A549 (cell line): Measurements from ENCODE around the gene CAMLG. TPM values are rescaled to one million over a fixed set of nuclear protein-coding genes. Genes with fewer than 3 reads are reported as not detected.
A peak's percentile ranks its signal among the peaks of the same experiment; 100 is the strongest.

ENCODE experiments used
- ATAC-seq, 2 experiments: fragments of 200-7000 bp in 1 of 2; fragments of >200 bp in 1 of 2; cut with Nextera tagmentation in 1 of 2; cut with Tn5 transposase in 1 of 2; 3 replicates each; pipeline versions ENCODE4 v1.8.0 to v1.9.1; 2018 to 2020; ENCODE audit warnings: mild to moderate bottlenecking in 1 of 2, moderate library complexity in 1 of 2
- CTCF ChIA-PET: fragments of 300-600 bp; sonication (Branson Sonifier 250); formaldehyde crosslinking; extraction: SDS; loops from one replicate; lab custom pipeline; 2021; ENCODE audit warnings: antibody characterized with exemption, inconsistent platforms; lab: Yijun Ruan, JAX
- POLR2A ChIA-PET: fragments of 350-600 bp; formaldehyde crosslinking; extraction: SDS; loops from one replicate; lab custom pipeline; 2021; ENCODE audit warnings: antibody characterized with exemption, inconsistent platforms; lab: Yijun Ruan, JAX
- DNase-seq, 2 experiments: peaks; one replicate each; pipeline versions ENCODE4 v3.0.0 to v3.0.0-alpha.2; 2011 to 2016; ENCODE audit warnings: low read depth in 1 of 2, low spot score in 1 of 2
- FAIRE-seq: peaks from 2 replicates; lab custom pipeline; 2011; peaks lifted over from hg19 to GRCh38; lab: Jason Lieb, UNC
- H3K27ac ChIP-seq, 2 experiments: fragments of >200 bp; sonication (Bioruptor Twin); formaldehyde crosslinking; 3 replicates each; pipeline ENCODE4 v1.5.1; 2016 to 2017
- H3K4me1 ChIP-seq: fragments of >200 bp; sonication (Bioruptor Twin); formaldehyde crosslinking; 3 replicates; pipeline ENCODE4 v1.6.1; 2016
- H3K4me2 ChIP-seq: fragments of >200 bp; sonication (Bioruptor Twin); formaldehyde crosslinking; 3 replicates; pipeline ENCODE4 v1.6.1; 2016
- H3K4me3 ChIP-seq: fragments of >200 bp; sonication (Bioruptor Twin); formaldehyde crosslinking; 3 replicates; pipeline ENCODE4 v1.5.1; 2016
- H3K9me3 ChIP-seq: fragments of >200 bp; sonication (Bioruptor Twin); formaldehyde crosslinking; 3 replicates; pipeline ENCODE4 v1.6.1; 2016
- CBX2 ChIP-seq: fragments of 200-600 bp; sonication (generic); IDR thresholded peaks from 2 replicates; pipeline ENCODE4 v1.6.1; 2016; ENCODE audit warnings: low read depth, mild to moderate bottlenecking, borderline replicate concordance
- CEBPB ChIP-seq, 2 experiments: fragments of >200 bp in 1 of 2; sonication (Bioruptor Twin) in 1 of 2; formaldehyde crosslinking in 1 of 2; IDR thresholded peaks; 2 replicates each; pipeline ENCODE4 v1.6.1; 2012 to 2016
- CHD4 ChIP-seq: fragments of 200-600 bp; sonication (generic); IDR thresholded peaks from 2 replicates; pipeline ENCODE4 v1.6.1; 2016; ENCODE audit warnings: antibody characterized with exemption, mild to moderate bottlenecking, borderline replicate concordance
- EHMT2 ChIP-seq: fragments of 200-600 bp; sonication (generic); IDR thresholded peaks from 2 replicates; pipeline ENCODE4 v1.6.1; 2016; ENCODE audit warnings: antibody characterized with exemption, low read depth, mild to moderate bottlenecking, moderate library complexity
- ESRRA ChIP-seq: fragments of 150-350 bp; IDR thresholded peaks from 2 replicates; pipeline ENCODE4 v1.6.1; 2014; ENCODE audit warnings: mild to moderate bottlenecking, low read length, borderline replicate concordance
- FOSB ChIP-seq: fragments of 250-450 bp; sonication (Bioruptor Pico); IDR thresholded peaks from 2 replicates; pipeline ENCODE4 v1.5.0; 2020; ENCODE audit warnings: mild to moderate bottlenecking, moderate library complexity
- FOSL2 ChIP-seq, 2 experiments: fragments of 450-650 bp in 1 of 2; fragments of >200 bp in 1 of 2; sonication (Bioruptor Twin) in 1 of 2; formaldehyde crosslinking; IDR thresholded peaks; 2 replicates each; pipeline versions ENCODE4 v1.5.0 to v1.6.1; 2016 to 2020; ENCODE audit warnings: mild to moderate bottlenecking in 1 of 2, moderate library complexity in 1 of 2
- MAFK ChIP-seq: fragments of 450-650 bp; IDR thresholded peaks from 2 replicates; pipeline ENCODE4 v1.6.1; 2014; ENCODE audit not compliant: partially characterized antibody
- MAZ ChIP-seq: fragments of 150-350 bp; IDR thresholded peaks from 2 replicates; pipeline ENCODE4 v1.6.1; 2014; ENCODE audit warnings: antibody characterized with exemption, low read depth, low read length, borderline replicate concordance
- NPAS2 ChIP-seq: fragments of 250-450 bp; sonication (Bioruptor Pico); IDR thresholded peaks from 2 replicates; pipeline ENCODE4 v1.8.0; 2022; ENCODE audit warnings: mild to moderate bottlenecking, moderate library complexity, borderline replicate concordance
- PHF8 ChIP-seq: fragments of 200-600 bp; sonication (generic); IDR thresholded peaks from 2 replicates; pipeline ENCODE4 v1.6.1; 2016; ENCODE audit warnings: low read depth, mild to moderate bottlenecking, antibody characterized with exemption, moderate library complexity, borderline replicate concordance
- RARB ChIP-seq: fragments of 250-450 bp; sonication (Bioruptor Pico); IDR thresholded peaks from 2 replicates; pipeline ENCODE4 v1.8.0; 2021; ENCODE audit warnings: mild to moderate bottlenecking, moderate library complexity
- RFX5 ChIP-seq: fragments of 450-650 bp; IDR thresholded peaks from 2 replicates; pipeline ENCODE4 v1.7.1; 2014; ENCODE audit warnings: antibody characterized with exemption, mild to moderate bottlenecking, moderate library complexity
- RNF2 ChIP-seq: fragments of 200-600 bp; sonication (generic); IDR thresholded peaks from 2 replicates; pipeline ENCODE4 v1.6.1; 2016; ENCODE audit warnings: low read depth, mild to moderate bottlenecking, antibody characterized with exemption, moderate library complexity, borderline replicate concordance
- ZC3H11A ChIP-seq: fragments of 450-650 bp; IDR thresholded peaks from 2 replicates; pipeline ENCODE4 v1.6.1; 2014; ENCODE audit warnings: antibody characterized with exemption, mild to moderate bottlenecking
- ZNF302 ChIP-seq: fragments of 250-450 bp; sonication (Bioruptor Pico); IDR thresholded peaks from 2 replicates; pipeline ENCODE4 v1.9.0; 2021; ENCODE audit warnings: inconsistent platforms, mild to moderate bottlenecking, moderate library complexity
- WGBS: methylation state at CpG from one replicate; pipeline ENCODE4 v1.1.6; 2017; ENCODE audit errors: missing lambda C conversion rate; 5-methylcytosine and 5-hydroxymethylcytosine counted together
- polyA plus RNA-seq, 4 experiments: library from polyadenylated mRNA; depleted of rRNA in 3 of 4; stranded (reverse); fragments of >200 nt; fragmentation: RNase III in 1 of 4; extraction: RNeasy Plus Mini Kit Qiagen cat#74134 plus additional on column Dnase treatment in 1 of 4; gene quantifications; 2 replicates in 3 of 4; 3 replicates in 1 of 4; pipeline ENCODE4 v1.2.3, GENCODE V29; 2011 to 2017
- TF ChIP-seq, protein P1 (sequence below): fragments of >200 bp; sonication (Bioruptor Twin); formaldehyde crosslinking; IDR thresholded peaks from 3 replicates; pipeline ENCODE4 v1.5.1; 2016
- TF ChIP-seq, protein P2 (sequence below): fragments of 150-350 bp; IDR thresholded peaks from 2 replicates; pipeline ENCODE4 v1.6.1; 2014; ENCODE audit warnings: low read depth, mild to moderate bottlenecking, low read length
- TF ChIP-seq, protein P3 (sequence below): IDR thresholded peaks from 2 replicates; pipeline ENCODE4 v1.6.1; 2012
- TF ChIP-seq, protein P4 (sequence below): fragments of 250-450 bp; sonication (Bioruptor Pico); IDR thresholded peaks from 2 replicates; pipeline ENCODE4 v1.5.0; 2021; ENCODE audit warnings: mild to moderate bottlenecking, moderate library complexity, borderline replicate concordance
- TF ChIP-seq, protein P5 (sequence below): fragments of 250-450 bp; sonication (Bioruptor Pico); IDR thresholded peaks from 2 replicates; pipeline ENCODE4 v1.5.0; 2020; ENCODE audit warnings: low read depth, mild to moderate bottlenecking, moderate library complexity

Gene CAMLG
- polyA plus RNA-seq, 2 of the 4 experiments (the other 2 are of a cell fraction): 23.8 to 26.2 TPM

DNA sequence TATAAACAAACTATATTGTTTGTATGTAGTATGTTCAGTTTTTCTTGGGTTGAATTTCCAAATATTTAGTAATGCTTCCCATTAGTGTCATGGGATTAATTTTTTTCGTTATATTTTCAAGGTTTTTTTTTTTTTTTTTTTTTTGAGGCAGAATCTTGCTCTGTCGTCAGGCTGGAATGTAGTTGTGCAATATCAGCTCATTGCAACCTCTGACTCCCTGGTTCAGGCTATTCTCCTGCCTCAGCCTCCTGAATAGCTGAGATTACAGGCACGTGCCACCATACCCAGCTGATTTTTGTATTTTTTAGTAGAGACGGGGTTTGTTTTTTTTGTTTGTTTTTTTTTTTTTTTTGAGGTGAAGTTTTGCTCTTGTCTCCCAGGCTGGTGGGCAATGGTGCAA lies 30.9 kb downstream of the CAMLG start:
- CTCF ChIA-PET: no interaction called here
- peak; percentile 86 to 87; a peak in 3 of 4 replicates for TF ChIP-seq CEBPB (IDR thresholded peaks at IDR 0.05)
- TF ChIP-seq NPAS2 (CRISPR knock-in tag): no peak
- no peaks in the 10 kb centered on the region for H3K4me1 ChIP-seq
- FAIRE-seq: no peak
- H3K4me2 ChIP-seq: no peak overlapping the region
- peak in 1 of 2 experiments; percentile 13 for DNase-seq
- no peaks in the 10 kb centered on the region for H3K9me3 ChIP-seq
- POLR2A ChIA-PET: interaction anchor here (1.0 to 1.2 kb wide), 2 partner anchors 11 to 76 kb away, joined by 3 to 10 read pairs; partner anchors contain the start of genes C5orf24 and DDX46
- H3K4me3 ChIP-seq: no peak overlapping the region
- H3K27ac ChIP-seq: no peak overlapping the region
- ATAC-seq: peak in 1 of 2 experiments; percentile 58; a peak in 1 of 6 replicates
- 55% methylated on average over 4 of the region's 4 CpGs for WGBS

DNA sequence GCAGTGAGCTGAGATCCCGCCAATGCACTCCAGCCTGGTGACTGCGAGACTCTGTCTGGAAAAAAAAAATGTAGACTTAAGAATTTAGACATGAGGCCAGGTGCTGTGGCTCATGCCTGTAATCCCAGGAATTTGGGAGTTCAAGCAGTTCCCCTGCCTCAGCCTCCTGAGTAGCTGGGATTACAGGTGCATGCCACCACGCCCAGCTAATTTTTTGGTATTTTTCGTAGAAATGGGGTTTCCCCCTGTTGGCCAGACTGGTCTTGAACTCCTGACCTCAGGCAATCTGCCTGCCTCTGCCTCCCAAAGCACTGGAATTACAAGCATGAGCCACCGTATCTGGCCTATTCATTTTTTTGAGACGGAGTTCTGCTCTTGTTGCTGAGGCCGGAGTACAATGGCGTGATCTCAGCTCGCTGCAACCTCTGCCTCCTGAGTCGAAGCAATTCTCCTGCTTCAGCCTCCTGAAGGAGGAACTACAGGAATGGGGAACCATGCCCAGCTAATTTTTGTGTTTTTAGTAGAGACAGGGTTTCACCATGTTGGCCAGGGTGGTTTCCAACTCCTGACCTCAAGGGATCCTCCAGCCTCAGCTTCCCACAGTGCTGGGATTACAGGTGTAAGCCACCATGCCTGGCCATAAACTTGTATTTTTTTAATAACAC lies 34.2 kb downstream of the CAMLG start:
- ATAC-seq: no peak

DNA sequence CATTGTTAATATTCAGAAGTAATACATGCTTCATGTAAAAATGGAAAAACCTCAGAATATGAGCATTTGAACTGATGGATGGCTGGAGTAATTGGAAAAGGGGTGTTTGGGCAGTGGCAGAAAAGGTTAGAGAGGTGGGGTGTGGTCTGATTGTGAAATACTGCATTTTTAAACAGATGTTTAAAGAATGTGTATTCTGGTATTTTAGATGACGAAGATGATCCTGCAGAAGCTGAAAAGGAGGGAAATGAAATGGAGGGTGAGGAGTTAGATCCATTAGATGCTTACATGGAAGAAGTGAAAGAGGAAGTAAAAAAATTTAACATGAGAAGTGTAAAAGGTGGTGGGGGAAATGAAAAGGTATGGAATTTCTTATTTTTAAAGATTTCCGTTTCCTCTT lies 39.0 kb downstream of the CAMLG start:
- POLR2A ChIA-PET: interaction anchor here (0.7 kb wide), 1 partner anchor 97 kb away, joined by 3 read pairs; no protein-coding TSS in a partner anchor
- no peak for ATAC-seq
- no peak for FAIRE-seq

More for the DNA sequence above, 34.2 kb downstream of the CAMLG start:
- ChIA-PET CTCF (interaction anchor here (0.6 to 1.8 kb wide), 5 partner anchors 11 to 132 kb away, joined by 3 to 4 read pairs (median 3); partner anchors contain the start of genes DDX46 and PCBD2), POLR2A (interaction anchor here (0.6 kb wide), 1 partner anchor 15 kb away, joined by 3 read pairs; no protein-coding TSS in a partner anchor)
- no peak for FAIRE-seq
- no peaks in the 10 kb centered on the region for H3K9me3 ChIP-seq
- TF ChIP-seq, protein P1, sequence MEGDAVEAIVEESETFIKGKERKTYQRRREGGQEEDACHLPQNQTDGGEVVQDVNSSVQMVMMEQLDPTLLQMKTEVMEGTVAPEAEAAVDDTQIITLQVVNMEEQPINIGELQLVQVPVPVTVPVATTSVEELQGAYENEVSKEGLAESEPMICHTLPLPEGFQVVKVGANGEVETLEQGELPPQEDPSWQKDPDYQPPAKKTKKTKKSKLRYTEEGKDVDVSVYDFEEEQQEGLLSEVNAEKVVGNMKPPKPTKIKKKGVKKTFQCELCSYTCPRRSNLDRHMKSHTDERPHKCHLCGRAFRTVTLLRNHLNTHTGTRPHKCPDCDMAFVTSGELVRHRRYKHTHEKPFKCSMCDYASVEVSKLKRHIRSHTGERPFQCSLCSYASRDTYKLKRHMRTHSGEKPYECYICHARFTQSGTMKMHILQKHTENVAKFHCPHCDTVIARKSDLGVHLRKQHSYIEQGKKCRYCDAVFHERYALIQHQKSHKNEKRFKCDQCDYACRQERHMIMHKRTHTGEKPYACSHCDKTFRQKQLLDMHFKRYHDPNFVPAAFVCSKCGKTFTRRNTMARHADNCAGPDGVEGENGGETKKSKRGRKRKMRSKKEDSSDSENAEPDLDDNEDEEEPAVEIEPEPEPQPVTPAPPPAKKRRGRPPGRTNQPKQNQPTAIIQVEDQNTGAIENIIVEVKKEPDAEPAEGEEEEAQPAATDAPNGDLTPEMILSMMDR: no peak
- TF ChIP-seq ESRRA: no peak
- TF ChIP-seq EHMT2: no peak
- no peak for TF ChIP-seq MAZ
- TF ChIP-seq PHF8: no peak
- TF ChIP-seq CHD4: no peak
- TF ChIP-seq, protein P2, sequence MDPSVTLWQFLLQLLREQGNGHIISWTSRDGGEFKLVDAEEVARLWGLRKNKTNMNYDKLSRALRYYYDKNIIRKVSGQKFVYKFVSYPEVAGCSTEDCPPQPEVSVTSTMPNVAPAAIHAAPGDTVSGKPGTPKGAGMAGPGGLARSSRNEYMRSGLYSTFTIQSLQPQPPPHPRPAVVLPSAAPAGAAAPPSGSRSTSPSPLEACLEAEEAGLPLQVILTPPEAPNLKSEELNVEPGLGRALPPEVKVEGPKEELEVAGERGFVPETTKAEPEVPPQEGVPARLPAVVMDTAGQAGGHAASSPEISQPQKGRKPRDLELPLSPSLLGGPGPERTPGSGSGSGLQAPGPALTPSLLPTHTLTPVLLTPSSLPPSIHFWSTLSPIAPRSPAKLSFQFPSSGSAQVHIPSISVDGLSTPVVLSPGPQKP: no peak
- no peak for TF ChIP-seq ZC3H11A
- TF ChIP-seq RNF2: no peak
- TF ChIP-seq ZNF302: no peak
- no peak for TF ChIP-seq RFX5
- TF ChIP-seq, protein P3, sequence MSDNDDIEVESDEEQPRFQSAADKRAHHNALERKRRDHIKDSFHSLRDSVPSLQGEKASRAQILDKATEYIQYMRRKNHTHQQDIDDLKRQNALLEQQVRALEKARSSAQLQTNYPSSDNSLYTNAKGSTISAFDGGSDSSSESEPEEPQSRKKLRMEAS: no peak
- TF ChIP-seq, protein P4, sequence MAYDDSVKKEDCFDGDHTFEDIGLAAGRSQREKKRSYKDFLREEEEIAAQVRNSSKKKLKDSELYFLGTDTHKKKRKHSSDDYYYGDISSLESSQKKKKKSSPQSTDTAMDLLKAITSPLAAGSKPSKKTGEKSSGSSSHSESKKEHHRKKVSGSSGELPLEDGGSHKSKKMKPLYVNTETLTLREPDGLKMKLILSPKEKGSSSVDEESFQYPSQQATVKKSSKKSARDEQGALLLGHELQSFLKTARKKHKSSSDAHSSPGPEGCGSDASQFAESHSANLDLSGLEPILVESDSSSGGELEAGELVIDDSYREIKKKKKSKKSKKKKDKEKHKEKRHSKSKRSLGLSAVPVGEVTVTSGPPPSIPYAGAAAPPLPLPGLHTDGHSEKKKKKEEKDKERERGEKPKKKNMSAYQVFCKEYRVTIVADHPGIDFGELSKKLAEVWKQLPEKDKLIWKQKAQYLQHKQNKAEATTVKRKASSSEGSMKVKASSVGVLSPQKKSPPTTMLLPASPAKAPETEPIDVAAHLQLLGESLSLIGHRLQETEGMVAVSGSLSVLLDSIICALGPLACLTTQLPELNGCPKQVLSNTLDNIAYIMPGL (CRISPR knock-in tag): no peak
- no peak for TF ChIP-seq MAFK
- TF ChIP-seq RARB (CRISPR knock-in tag): no peak
- no peak overlapping the region for H3K4me3 ChIP-seq
- 93% methylated on average over 10 of the region's 10 CpGs for WGBS
- no peak for DNase-seq
- no peak overlapping the region for H3K27ac ChIP-seq
- H3K4me2 ChIP-seq: no peak overlapping the region
- H3K4me1 ChIP-seq: 0 out of 3 replicates have a peak, but pooled peaks cover 5% of the 10 kb centered on the region

More for the DNA sequence above, 39.0 kb downstream of the CAMLG start:
- Histone ChIP-seq H3K4me2 (no peak overlapping the region), H3K27ac (no peak overlapping the region), H3K9me3 (no peaks in the 10 kb centered on the region), H3K4me3 (no peak overlapping the region), H3K4me1 (0 out of 3 replicates have a peak, but pooled peaks cover 5% of the 10 kb centered on the region)
- 83% methylated on average over 2 of the region's 2 CpGs for WGBS
- CTCF ChIA-PET: interaction anchor here (0.6 to 3.8 kb wide), 6 partner anchors 15 to 139 kb away, joined by 3 to 15 read pairs (median 4); partner anchors contain the start of gene DDX46
- TF ChIP-seq CBX2 (no peak), FOSB (CRISPR knock-in tag) (no peak), CEBPB (IDR thresholded peaks at IDR 0.05) (0 out of 4 replicates have a peak, but pooled peaks of 1 of the 2 experiments have one; percentile 19), RNF2 (no peak), FOSL2 (IDR thresholded peaks at IDR 0.05) (no peak), FOSL2 (CRISPR knock-in tag; IDR thresholded peaks at IDR 0.05) (no peak)
- TF ChIP-seq, protein P5, sequence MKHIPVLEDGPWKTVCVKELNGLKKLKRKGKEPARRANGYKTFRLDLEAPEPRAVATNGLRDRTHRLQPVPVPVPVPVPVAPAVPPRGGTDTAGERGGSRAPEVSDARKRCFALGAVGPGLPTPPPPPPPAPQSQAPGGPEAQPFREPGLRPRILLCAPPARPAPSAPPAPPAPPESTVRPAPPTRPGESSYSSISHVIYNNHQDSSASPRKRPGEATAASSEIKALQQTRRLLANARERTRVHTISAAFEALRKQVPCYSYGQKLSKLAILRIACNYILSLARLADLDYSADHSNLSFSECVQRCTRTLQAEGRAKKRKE (CRISPR knock-in tag): no peak
- TF ChIP-seq, protein P2: no peak
- DNase-seq: no peak
